ENCODE results near the gene EVA1B.

Gene EVA1B

GRCh38 chr1:36323636-36324352 lies at the start of gene EVA1B:
EVA1B (minus strand) TSS chr1:36323645; CDS start chr1:36323037, 608 bp downstream.
- H3K36me3 Mint-ChIP-seq (ENCODE audit: low read depth) = peaks cover 4% of the 10 kb centered on the region
- H3K9me3 Mint-ChIP-seq = no peaks in the 10 kb centered on the region
- H3K4me3 Mint-ChIP-seq = peak within 1 kb of the TSS; percentile 78
- H3K4me1 Mint-ChIP-seq (ENCODE audit: low read depth) = peaks cover 33% of the 10 kb centered on the region
- peaks cover 18% of the 10 kb centered on the region for H3K27me3 Mint-ChIP-seq
- no peak within 1 kb of the TSS for H3K27ac Mint-ChIP-seq

- no peaks in the 10 kb centered on the region for H3K27me3 Mint-ChIP-seq
- no peaks in the 10 kb centered on the region for H3K36me3 Mint-ChIP-seq (ENCODE audit: low read depth)
- H3K9me3 Mint-ChIP-seq = no peaks in the 10 kb centered on the region
- no peak overlapping the region for H3K4me3 Mint-ChIP-seq
- H3K4me1 Mint-ChIP-seq (ENCODE audit: low read depth) = peaks cover 69% of the 10 kb centered on the region
- H3K27ac Mint-ChIP-seq = no peak overlapping the region
Measured at GRCh38 chr1:36372617-36373016, 49.2 kb upstream of the EVA1B start.

GRCh38 chr1:36369061-36369861 lies 45.8 kb upstream of the EVA1B start:
- H3K36me3 Mint-ChIP-seq (ENCODE audit: low read depth) = peaks cover 3% of the 10 kb centered on the region
- H3K27me3 Mint-ChIP-seq = no peaks in the 10 kb centered on the region
- peaks cover 69% of the 10 kb centered on the region for H3K4me1 Mint-ChIP-seq (ENCODE audit: low read depth)
- H3K4me3 Mint-ChIP-seq = no peak overlapping the region
- peak overlapping the region; percentile 65 for H3K27ac Mint-ChIP-seq
- H3K9me3 Mint-ChIP-seq = no peaks in the 10 kb centered on the region

GRCh38 chr1:36367798-36368197 lies 44.4 kb upstream of the EVA1B start:
- Mint-ChIP-seq H3K36me3 (ENCODE audit: low read depth) (peaks cover 3% of the 10 kb centered on the region), H3K9me3 (no peaks in the 10 kb centered on the region), H3K4me3 (no peak overlapping the region), H3K4me1 (ENCODE audit: low read depth) (peaks cover 54% of the 10 kb centered on the region), H3K27ac (peak overlapping the region; percentile 33), H3K27me3 (no peaks in the 10 kb centered on the region)

- peaks cover 47% of the 10 kb centered on the region for H3K4me1 Mint-ChIP-seq (ENCODE audit: low read depth)
Measured at GRCh38 chr1:36367066-36367465, 43.6 kb upstream of the EVA1B start.

GRCh38 chr1:36366091-36366661 lies 42.7 kb upstream of the EVA1B start:
- peak overlapping the region; percentile 79 for H3K27ac Mint-ChIP-seq
- no peak overlapping the region for H3K4me3 Mint-ChIP-seq
- no peaks in the 10 kb centered on the region for H3K9me3 Mint-ChIP-seq
- peaks cover 11% of the 10 kb centered on the region for H3K36me3 Mint-ChIP-seq (ENCODE audit: low read depth)
- peaks cover 44% of the 10 kb centered on the region for H3K4me1 Mint-ChIP-seq (ENCODE audit: low read depth)
- H3K27me3 Mint-ChIP-seq = no peaks in the 10 kb centered on the region

More at GRCh38 chr1:36367066-36367465, 43.6 kb upstream of the EVA1B start:
- Mint-ChIP-seq H3K9me3 (no peaks in the 10 kb centered on the region), H3K36me3 (ENCODE audit: low read depth) (peaks cover 7% of the 10 kb centered on the region), H3K4me3 (no peak overlapping the region), H3K27ac (peak overlapping the region; percentile 79), H3K27me3 (no peaks in the 10 kb centered on the region)

GRCh38 chr1:36365381-36365780 lies 41.9 kb upstream of the EVA1B start:
- H3K27ac Mint-ChIP-seq = peak overlapping the region; percentile 79
- H3K36me3 Mint-ChIP-seq (ENCODE audit: low read depth) = peaks cover 11% of the 10 kb centered on the region
- no peaks in the 10 kb centered on the region for H3K27me3 Mint-ChIP-seq
- H3K9me3 Mint-ChIP-seq = no peaks in the 10 kb centered on the region
- peaks cover 44% of the 10 kb centered on the region for H3K4me1 Mint-ChIP-seq (ENCODE audit: low read depth)
- no peak overlapping the region for H3K4me3 Mint-ChIP-seq

- H3K9me3 Mint-ChIP-seq = no peaks in the 10 kb centered on the region
- H3K27me3 Mint-ChIP-seq = no peaks in the 10 kb centered on the region
- H3K36me3 Mint-ChIP-seq (ENCODE audit: low read depth) = peaks cover 51% of the 10 kb centered on the region
- H3K4me3 Mint-ChIP-seq = no peak overlapping the region
- peak overlapping the region; percentile 80 for H3K27ac Mint-ChIP-seq
- peaks cover 10% of the 10 kb centered on the region for H3K4me1 Mint-ChIP-seq (ENCODE audit: low read depth)
Measured at GRCh38 chr1:36359911-36360550, 36.6 kb upstream of the EVA1B start.

GRCh38 chr1:36359383-36359782 lies 35.9 kb upstream of the EVA1B start:
- no peaks in the 10 kb centered on the region for H3K9me3 Mint-ChIP-seq
- H3K4me3 Mint-ChIP-seq = no peak overlapping the region
- H3K27ac Mint-ChIP-seq = peak overlapping the region; percentile 80
- H3K27me3 Mint-ChIP-seq = no peaks in the 10 kb centered on the region
- H3K4me1 Mint-ChIP-seq (ENCODE audit: low read depth) = peaks cover 9% of the 10 kb centered on the region
- peaks cover 56% of the 10 kb centered on the region for H3K36me3 Mint-ChIP-seq (ENCODE audit: low read depth)

- peaks cover 59% of the 10 kb centered on the region for H3K36me3 Mint-ChIP-seq (ENCODE audit: low read depth)
Measured at GRCh38 chr1:36358514-36359084, 35.2 kb upstream of the EVA1B start.

GRCh38 chr1:36355811-36356210 lies 32.4 kb upstream of the EVA1B start:
- no peaks in the 10 kb centered on the region for H3K9me3 Mint-ChIP-seq
- peaks cover 56% of the 10 kb centered on the region for H3K36me3 Mint-ChIP-seq (ENCODE audit: low read depth)
- no peak overlapping the region for H3K27ac Mint-ChIP-seq
- no peaks in the 10 kb centered on the region for H3K27me3 Mint-ChIP-seq
- H3K4me3 Mint-ChIP-seq = no peak overlapping the region
- H3K4me1 Mint-ChIP-seq (ENCODE audit: low read depth) = peaks cover 28% of the 10 kb centered on the region

More at GRCh38 chr1:36358514-36359084, 35.2 kb upstream of the EVA1B start:
- H3K4me3 Mint-ChIP-seq = no peak overlapping the region
- no peaks in the 10 kb centered on the region for H3K27me3 Mint-ChIP-seq
- H3K27ac Mint-ChIP-seq = no peak overlapping the region
- H3K9me3 Mint-ChIP-seq = no peaks in the 10 kb centered on the region
- H3K4me1 Mint-ChIP-seq (ENCODE audit: low read depth) = peaks cover 9% of the 10 kb centered on the region

- peaks cover 30% of the 10 kb centered on the region for H3K4me1 Mint-ChIP-seq (ENCODE audit: low read depth)
- peaks cover 56% of the 10 kb centered on the region for H3K36me3 Mint-ChIP-seq (ENCODE audit: low read depth)
- no peaks in the 10 kb centered on the region for H3K27me3 Mint-ChIP-seq
- no peak overlapping the region for H3K27ac Mint-ChIP-seq
- no peaks in the 10 kb centered on the region for H3K9me3 Mint-ChIP-seq
- no peak overlapping the region for H3K4me3 Mint-ChIP-seq
Measured at GRCh38 chr1:36354486-36354885, 31.0 kb upstream of the EVA1B start.

GRCh38 chr1:36352910-36353878 lies 29.7 kb upstream of the EVA1B start:
- Mint-ChIP-seq H3K4me1 (ENCODE audit: low read depth) (peaks cover 32% of the 10 kb centered on the region), H3K36me3 (ENCODE audit: low read depth) (peaks cover 47% of the 10 kb centered on the region), H3K27me3 (no peaks in the 10 kb centered on the region), H3K27ac (no peak overlapping the region), H3K9me3 (no peaks in the 10 kb centered on the region), H3K4me3 (no peak overlapping the region)
